GM21825 (cell line): ENCODE results near the gene EMP1.
"Not testable (repeated sequence)": the region's sequence is repeated elsewhere in the genome, so short reads cannot be mapped to it uniquely, and the experiment has no call there.

ENCODE experiments used
- ATAC-seq: cut with Tn5 transposase; IDR thresholded peaks from one replicate; pipeline ENCODE4 v1.9.1; 2021; ENCODE audit warnings: mild to moderate bottlenecking, moderate library complexity; ENCODE audit not compliant: unreplicated experiment

The EMP1 gene

GRCh38 chr12:13253966-13254760, 57.6 kb downstream of the EMP1 start:
- no peak for ATAC-seq

- peak; percentile 99 for ATAC-seq
Measured at GRCh38 chr12:13255792-13256691, 59.5 kb downstream of the EMP1 start.

GRCh38 chr12:13256692-13257045, 60.1 kb downstream of the EMP1 start:
- ATAC-seq: no peak

- no peak for ATAC-seq
Measured at GRCh38 chr12:13257356-13257875, 60.9 kb downstream of the EMP1 start.

- ATAC-seq: no peak
Measured at GRCh38 chr12:13258197-13258596, 61.7 kb downstream of the EMP1 start.

GRCh38 chr12:13258717-13259119, 62.2 kb downstream of the EMP1 start:
- ATAC-seq: no peak

- not testable (repeated sequence) for ATAC-seq
Measured at GRCh38 chr12:13259625-13260024, 63.1 kb downstream of the EMP1 start.

- not testable (repeated sequence) for ATAC-seq
Measured at GRCh38 chr12:13267826-13268225, 71.3 kb downstream of the EMP1 start.

GRCh38 chr12:13268581-13268980, 72.1 kb downstream of the EMP1 start:
- no peak for ATAC-seq
